ENCODE measurements around the gene SRSF4. TPM values are rescaled to one million over a fixed set of nuclear protein-coding genes. Genes with fewer than 3 reads are reported as not detected.

Gene SRSF4
- total and polyA plus RNA-seq, 2 donors (not counting 3 experiments of a cell fraction or from before 2014, with no cell fraction given): 45.6 to 108 TPM

DNA sequence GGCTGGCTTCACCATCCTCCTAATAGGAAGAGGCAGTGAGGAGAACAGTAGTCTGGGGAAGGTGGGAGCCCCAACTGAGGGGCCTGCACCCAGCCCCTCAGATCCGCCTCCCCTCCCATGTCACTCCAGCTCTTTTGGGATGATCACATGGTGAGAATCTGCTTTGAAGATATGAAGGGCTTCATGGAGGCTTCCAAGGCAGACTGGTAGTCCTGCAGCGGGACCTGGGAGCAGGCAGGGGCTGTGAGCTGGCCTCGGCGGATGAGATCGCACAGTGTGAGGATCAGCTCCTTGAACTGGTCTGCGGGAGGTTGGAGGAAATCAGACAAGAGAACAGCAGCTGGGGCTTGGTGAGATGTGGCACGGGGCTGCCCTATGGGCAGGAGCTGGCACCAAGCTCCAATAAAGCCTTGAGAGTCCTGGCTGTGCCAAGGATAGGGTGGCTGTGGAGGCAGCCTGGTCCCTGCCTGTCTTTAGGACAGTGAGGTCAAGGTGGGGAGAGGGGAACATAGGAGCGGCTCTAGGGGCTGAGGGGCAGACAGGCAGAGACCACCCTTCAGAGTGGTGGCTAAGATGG is 12.3 kb upstream of the SRSF4 start:
- dilution Hi-C loops (cut with MboI; ENCODE audit: extremely low pct_ligation_motif_present, low sequenced_read_pairs): no loop called here
- peaks cover 0 to 2% of the 10 kb centered on the region in 2 experiments for H3K36me3 ChIP-seq (ENCODE audit: control insufficient read depth in 2 of 2, extremely low read depth in 1 of 2, insufficient read depth in 2 of 2, low read length in 2 of 2)
- no peak overlapping the region for H3K9ac ChIP-seq (replicated peaks; ENCODE audit: extremely low read depth, insufficient read depth, low read length)
- no peak for DNase-seq (ENCODE audit: low read depth, low spot score)
- ChIA-PET CTCF (interaction anchor here (1.8 to 2.6 kb wide), 2 partner anchors 9 to 312 kb away, joined by 7 to 11 read pairs; no protein-coding TSS in a partner anchor), POLR2A (no interaction called here)
- no peaks in the 10 kb centered on the region for H3K4me1 ChIP-seq (ENCODE audit: control insufficient read depth, extremely low read depth, insufficient read depth, low read length)
- no peak overlapping the region for H3K4me3 ChIP-seq (replicated peaks in 1 of 3; ENCODE audit: insufficient read depth in 1 of 3, low read depth in 1 of 3, low read length in 3 of 3)
- H3K27ac ChIP-seq (ENCODE audit: insufficient read depth, low read depth, low read length): no peak overlapping the region
- H3K27me3 ChIP-seq (ENCODE audit: control insufficient read depth in 2 of 2, insufficient read depth in 2 of 2, low read length in 2 of 2): no peaks in the 10 kb centered on the region
- no peak for TF ChIP-seq GATA2 (IDR thresholded peaks at IDR 0.05; ENCODE audit: insufficient read depth, insufficient read length, low read depth, low read length)
- no peak for TF ChIP-seq POLR2A (IDR thresholded peaks at IDR 0.05; ENCODE audit: low read depth, low read length)
- TF ChIP-seq, protein P1, sequence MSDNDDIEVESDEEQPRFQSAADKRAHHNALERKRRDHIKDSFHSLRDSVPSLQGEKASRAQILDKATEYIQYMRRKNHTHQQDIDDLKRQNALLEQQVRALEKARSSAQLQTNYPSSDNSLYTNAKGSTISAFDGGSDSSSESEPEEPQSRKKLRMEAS (IDR thresholded peaks at IDR 0.05; ENCODE audit: insufficient read depth, insufficient read length): no peak
- TF ChIP-seq MYC (IDR thresholded peaks at IDR 0.05; ENCODE audit: low read depth, low read length): no peak
- no peak for TF ChIP-seq FOS (IDR thresholded peaks at IDR 0.05; ENCODE audit: borderline replicate concordance, insufficient read depth, low read length)
- no peak for TF ChIP-seq POLR2AphosphoS5 (IDR thresholded peaks at IDR 0.05; ENCODE audit: insufficient read depth, low read depth, low read length)
- no peak for TF ChIP-seq EZH2 (IDR thresholded peaks at IDR 0.05; ENCODE audit: borderline replicate concordance, low read depth, low read length, severe bottlenecking)
- no peak for TF ChIP-seq JUN (IDR thresholded peaks at IDR 0.05; ENCODE audit: borderline replicate concordance, insufficient read depth, insufficient read length, low read depth)
- TF ChIP-seq, protein P2, sequence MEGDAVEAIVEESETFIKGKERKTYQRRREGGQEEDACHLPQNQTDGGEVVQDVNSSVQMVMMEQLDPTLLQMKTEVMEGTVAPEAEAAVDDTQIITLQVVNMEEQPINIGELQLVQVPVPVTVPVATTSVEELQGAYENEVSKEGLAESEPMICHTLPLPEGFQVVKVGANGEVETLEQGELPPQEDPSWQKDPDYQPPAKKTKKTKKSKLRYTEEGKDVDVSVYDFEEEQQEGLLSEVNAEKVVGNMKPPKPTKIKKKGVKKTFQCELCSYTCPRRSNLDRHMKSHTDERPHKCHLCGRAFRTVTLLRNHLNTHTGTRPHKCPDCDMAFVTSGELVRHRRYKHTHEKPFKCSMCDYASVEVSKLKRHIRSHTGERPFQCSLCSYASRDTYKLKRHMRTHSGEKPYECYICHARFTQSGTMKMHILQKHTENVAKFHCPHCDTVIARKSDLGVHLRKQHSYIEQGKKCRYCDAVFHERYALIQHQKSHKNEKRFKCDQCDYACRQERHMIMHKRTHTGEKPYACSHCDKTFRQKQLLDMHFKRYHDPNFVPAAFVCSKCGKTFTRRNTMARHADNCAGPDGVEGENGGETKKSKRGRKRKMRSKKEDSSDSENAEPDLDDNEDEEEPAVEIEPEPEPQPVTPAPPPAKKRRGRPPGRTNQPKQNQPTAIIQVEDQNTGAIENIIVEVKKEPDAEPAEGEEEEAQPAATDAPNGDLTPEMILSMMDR (IDR thresholded peaks at IDR 0.05; ENCODE audit: extremely low read depth in 1 of 2, insufficient read depth in 1 of 2, low read depth in 1 of 2, low read length in 2 of 2): no peak
- H4K20me1 ChIP-seq (replicated peaks; ENCODE audit: control insufficient read depth, extremely low read depth, insufficient read depth, low read length): no peaks in the 10 kb centered on the region
- H3K9me1 ChIP-seq (replicated peaks; ENCODE audit: control insufficient read depth, extremely low read depth, insufficient read depth, low read length): no peaks in the 10 kb centered on the region
- H3K4me2 ChIP-seq (ENCODE audit: insufficient read depth, low read length): no peak overlapping the region
- no peak overlapping the region for H2AFZ ChIP-seq (ENCODE audit: low read depth, low read length)
- FAIRE-seq: no peak
- no peaks in the 10 kb centered on the region for H3K79me2 ChIP-seq (ENCODE audit: control insufficient read depth, insufficient read depth, low read length)
- H3K9me3 ChIP-seq (replicated peaks; ENCODE audit: control insufficient read depth, insufficient read depth, low read length): no peaks in the 10 kb centered on the region
- intact Hi-C loops (cut with micrococcal nuclease): no loop called here
- no TSS peak for BruUV-seq (replicated peaks)
